ENCODE data around the gene MYCL. TPM values are rescaled to one million over a fixed set of nuclear protein-coding genes. Genes with fewer than 3 reads are reported as not detected.

The MYCL gene
- total and polyA plus RNA-seq, 2 of the 13 experiments (the other 11 are each of a cell fraction or from before 2014, with no cell fraction given), result 0.31 to 1.7 TPM

DNA sequence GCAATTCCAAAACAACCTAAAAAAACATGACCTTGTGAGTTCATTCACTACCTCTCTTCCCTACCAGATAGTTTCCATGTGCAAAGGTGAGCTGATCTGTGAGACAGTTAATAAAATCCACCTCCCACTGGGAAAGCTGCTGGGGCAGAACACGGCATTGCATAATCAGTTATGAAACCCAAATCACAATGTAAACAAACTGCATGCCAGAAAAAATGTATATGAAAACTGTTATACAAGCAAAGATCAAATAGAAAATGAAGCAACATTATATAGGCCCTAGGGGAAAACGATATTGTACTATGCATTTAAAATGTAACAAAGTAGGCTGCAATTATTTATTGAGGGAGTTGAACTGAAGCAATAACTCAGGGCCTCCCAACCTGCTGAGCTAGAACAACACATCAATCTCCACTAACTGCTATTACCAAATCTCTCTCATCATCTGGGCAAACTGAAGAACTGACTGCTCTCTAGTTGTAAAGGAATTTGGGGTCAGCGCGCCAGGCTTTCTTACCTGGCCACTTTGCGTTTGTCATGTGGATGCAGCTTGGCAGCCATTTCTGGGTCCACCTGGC, 49.4 kb downstream of the MYCL start (continued):
- no peak for TF ChIP-seq RFX1 (IDR thresholded peaks at IDR 0.05)
- no peak for TF ChIP-seq TCF12 (IDR thresholded peaks at IDR 0.05)
- TF ChIP-seq TCF12 (CRISPR knock-in tag; IDR thresholded peaks at IDR 0.05), result no peak
- TF ChIP-seq, protein P1, sequence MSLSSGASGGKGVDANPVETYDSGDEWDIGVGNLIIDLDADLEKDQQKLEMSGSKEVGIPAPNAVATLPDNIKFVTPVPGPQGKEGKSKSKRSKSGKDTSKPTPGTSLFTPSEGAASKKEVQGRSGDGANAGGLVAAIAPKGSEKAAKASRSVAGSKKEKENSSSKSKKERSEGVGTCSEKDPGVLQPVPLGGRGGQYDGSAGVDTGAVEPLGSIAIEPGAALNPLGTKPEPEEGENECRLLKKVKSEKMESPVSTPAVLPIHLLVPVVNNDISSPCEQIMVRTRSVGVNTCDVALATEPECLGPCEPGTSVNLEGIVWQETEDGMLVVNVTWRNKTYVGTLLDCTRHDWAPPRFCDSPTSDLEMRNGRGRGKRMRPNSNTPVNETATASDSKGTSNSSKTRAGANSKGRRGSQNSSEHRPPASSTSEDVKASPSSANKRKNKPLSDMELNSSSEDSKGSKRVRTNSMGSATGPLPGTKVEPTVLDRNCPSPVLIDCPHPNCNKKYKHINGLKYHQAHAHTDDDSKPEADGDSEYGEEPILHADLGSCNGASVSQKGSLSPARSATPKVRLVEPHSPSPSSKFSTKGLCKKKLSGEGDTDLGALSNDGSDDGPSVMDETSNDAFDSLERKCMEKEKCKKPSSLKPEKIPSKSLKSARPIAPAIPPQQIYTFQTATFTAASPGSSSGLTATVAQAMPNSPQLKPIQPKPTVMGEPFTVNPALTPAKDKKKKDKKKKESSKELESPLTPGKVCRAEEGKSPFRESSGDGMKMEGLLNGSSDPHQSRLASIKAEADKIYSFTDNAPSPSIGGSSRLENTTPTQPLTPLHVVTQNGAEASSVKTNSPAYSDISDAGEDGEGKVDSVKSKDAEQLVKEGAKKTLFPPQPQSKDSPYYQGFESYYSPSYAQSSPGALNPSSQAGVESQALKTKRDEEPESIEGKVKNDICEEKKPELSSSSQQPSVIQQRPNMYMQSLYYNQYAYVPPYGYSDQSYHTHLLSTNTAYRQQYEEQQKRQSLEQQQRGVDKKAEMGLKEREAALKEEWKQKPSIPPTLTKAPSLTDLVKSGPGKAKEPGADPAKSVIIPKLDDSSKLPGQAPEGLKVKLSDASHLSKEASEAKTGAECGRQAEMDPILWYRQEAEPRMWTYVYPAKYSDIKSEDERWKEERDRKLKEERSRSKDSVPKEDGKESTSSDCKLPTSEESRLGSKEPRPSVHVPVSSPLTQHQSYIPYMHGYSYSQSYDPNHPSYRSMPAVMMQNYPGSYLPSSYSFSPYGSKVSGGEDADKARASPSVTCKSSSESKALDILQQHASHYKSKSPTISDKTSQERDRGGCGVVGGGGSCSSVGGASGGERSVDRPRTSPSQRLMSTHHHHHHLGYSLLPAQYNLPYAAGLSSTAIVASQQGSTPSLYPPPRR (CRISPR knock-in tag; IDR thresholded peaks at IDR 0.05; ENCODE audit: borderline replicate concordance), result peak; percentile 37; the same call in 1 of the 2 replicates
- TF ChIP-seq, protein P2, sequence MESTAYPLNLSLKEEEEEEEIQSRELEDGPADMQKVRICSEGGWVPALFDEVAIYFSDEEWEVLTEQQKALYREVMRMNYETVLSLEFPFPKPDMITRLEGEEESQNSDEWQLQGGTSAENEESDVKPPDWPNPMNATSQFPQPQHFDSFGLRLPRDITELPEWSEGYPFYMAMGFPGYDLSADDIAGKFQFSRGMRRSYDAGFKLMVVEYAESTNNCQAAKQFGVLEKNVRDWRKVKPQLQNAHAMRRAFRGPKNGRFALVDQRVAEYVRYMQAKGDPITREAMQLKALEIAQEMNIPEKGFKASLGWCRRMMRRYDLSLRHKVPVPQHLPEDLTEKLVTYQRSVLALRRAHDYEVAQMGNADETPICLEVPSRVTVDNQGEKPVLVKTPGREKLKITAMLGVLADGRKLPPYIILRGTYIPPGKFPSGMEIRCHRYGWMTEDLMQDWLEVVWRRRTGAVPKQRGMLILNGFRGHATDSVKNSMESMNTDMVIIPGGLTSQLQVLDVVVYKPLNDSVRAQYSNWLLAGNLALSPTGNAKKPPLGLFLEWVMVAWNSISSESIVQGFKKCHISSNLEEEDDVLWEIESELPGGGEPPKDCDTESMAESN (CRISPR knock-in tag; conservative IDR thresholded peaks at IDR 0.05), result no peak
- TF ChIP-seq, protein P3, sequence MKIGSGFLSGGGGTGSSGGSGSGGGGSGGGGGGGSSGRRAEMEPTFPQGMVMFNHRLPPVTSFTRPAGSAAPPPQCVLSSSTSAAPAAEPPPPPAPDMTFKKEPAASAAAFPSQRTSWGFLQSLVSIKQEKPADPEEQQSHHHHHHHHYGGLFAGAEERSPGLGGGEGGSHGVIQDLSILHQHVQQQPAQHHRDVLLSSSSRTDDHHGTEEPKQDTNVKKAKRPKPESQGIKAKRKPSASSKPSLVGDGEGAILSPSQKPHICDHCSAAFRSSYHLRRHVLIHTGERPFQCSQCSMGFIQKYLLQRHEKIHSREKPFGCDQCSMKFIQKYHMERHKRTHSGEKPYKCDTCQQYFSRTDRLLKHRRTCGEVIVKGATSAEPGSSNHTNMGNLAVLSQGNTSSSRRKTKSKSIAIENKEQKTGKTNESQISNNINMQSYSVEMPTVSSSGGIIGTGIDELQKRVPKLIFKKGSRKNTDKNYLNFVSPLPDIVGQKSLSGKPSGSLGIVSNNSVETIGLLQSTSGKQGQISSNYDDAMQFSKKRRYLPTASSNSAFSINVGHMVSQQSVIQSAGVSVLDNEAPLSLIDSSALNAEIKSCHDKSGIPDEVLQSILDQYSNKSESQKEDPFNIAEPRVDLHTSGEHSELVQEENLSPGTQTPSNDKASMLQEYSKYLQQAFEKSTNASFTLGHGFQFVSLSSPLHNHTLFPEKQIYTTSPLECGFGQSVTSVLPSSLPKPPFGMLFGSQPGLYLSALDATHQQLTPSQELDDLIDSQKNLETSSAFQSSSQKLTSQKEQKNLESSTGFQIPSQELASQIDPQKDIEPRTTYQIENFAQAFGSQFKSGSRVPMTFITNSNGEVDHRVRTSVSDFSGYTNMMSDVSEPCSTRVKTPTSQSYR (CRISPR knock-in tag; IDR thresholded peaks at IDR 0.05; ENCODE audit: borderline replicate concordance), result peak; percentile 20; the same call in 1 of the 2 replicates
- TF ChIP-seq, protein P4, sequence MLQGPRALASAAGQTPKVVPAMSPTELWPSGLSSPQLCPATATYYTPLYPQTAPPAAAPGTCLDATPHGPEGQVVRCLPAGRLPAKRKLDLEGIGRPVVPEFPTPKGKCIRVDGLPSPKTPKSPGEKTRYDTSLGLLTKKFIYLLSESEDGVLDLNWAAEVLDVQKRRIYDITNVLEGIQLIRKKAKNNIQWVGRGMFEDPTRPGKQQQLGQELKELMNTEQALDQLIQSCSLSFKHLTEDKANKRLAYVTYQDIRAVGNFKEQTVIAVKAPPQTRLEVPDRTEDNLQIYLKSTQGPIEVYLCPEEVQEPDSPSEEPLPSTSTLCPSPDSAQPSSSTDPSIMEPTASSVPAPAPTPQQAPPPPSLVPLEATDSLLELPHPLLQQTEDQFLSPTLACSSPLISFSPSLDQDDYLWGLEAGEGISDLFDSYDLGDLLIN (CRISPR knock-in tag; IDR thresholded peaks at IDR 0.05; ENCODE audit: borderline replicate concordance), result no peak
- TF ChIP-seq HDAC6 (IDR thresholded peaks at IDR 0.05; ENCODE audit: low read depth, low read length), result no peak
- no peak for TF ChIP-seq ASH2L (IDR thresholded peaks at IDR 0.05; ENCODE audit: insufficient read length, low read depth, low read length)
- peak; percentile 83; the same call in 1 of the 2 replicates for TF ChIP-seq MIER3 (CRISPR knock-in tag; IDR thresholded peaks at IDR 0.05; ENCODE audit: borderline replicate concordance)
- TF ChIP-seq KMT2A (CRISPR knock-in tag; IDR thresholded peaks at IDR 0.05), result no peak
- no peak for TF ChIP-seq ZNF589 (CRISPR knock-in tag; conservative IDR thresholded peaks at IDR 0.05)
- TF ChIP-seq ZNF205 (CRISPR knock-in tag; IDR thresholded peaks at IDR 0.05), result no peak
- no peak for TF ChIP-seq ZNF607 (CRISPR knock-in tag; IDR thresholded peaks at IDR 0.05; ENCODE audit: borderline replicate concordance)
- no peak for TF ChIP-seq POLR2A (IDR thresholded peaks at IDR 0.05; ENCODE audit: insufficient read depth in 1 of 2, low read depth in 2 of 2, low read length in 2 of 2)
- TF ChIP-seq ZNF138 (CRISPR knock-in tag; IDR thresholded peaks at IDR 0.05; ENCODE audit: low read depth), result no peak
- no peak for TF ChIP-seq SRSF9 (IDR thresholded peaks at IDR 0.05; ENCODE audit: borderline replicate concordance, insufficient read depth, low read depth, low read length, poor library complexity, severe bottlenecking)
- TF ChIP-seq RBM22 (optimal IDR thresholded peaks at IDR 0.05; ENCODE audit: low read length), result no peak
